Panc1 (cell line): ENCODE measurements around the gene CRYZ. TPM values are rescaled to one million over a fixed set of nuclear protein-coding genes. Genes with fewer than 3 reads are reported as not detected.

Experiments used
- ATAC-seq: fragments of 200-7000 bp; cut with Tn5 transposase; 2 replicates; pipeline ENCODE4 v1.9.1; 2020; ENCODE audit warnings: mild to moderate bottlenecking, moderate library complexity
- BruUV-seq: library from RNA; stranded (reverse); fragments of 400-500 nt; replicated peaks from 2 replicates; lab custom pipeline; 2021; lab: Mats Ljungman, UMichigan
- CTCF ChIA-PET: fragments of 300-600 bp; sonication (Branson Sonifier 250); formaldehyde crosslinking; loops from one replicate; lab custom pipeline; 2022; ENCODE audit warnings: antibody characterized with exemption; lab: Charles Lee
- POLR2A ChIA-PET: fragments of 300-600 bp; sonication (Branson Sonifier 250); formaldehyde crosslinking; loops from one replicate; lab custom pipeline; 2022; ENCODE audit warnings: antibody characterized with exemption; lab: Charles Lee
- DNase-seq: peaks from one replicate; pipeline ENCODE4 v3.0.0-alpha.2; 2010; ENCODE audit warnings: low read depth, low spot score
- H3K27ac ChIP-seq: 2 replicates; pipeline ENCODE4 v1.5.1; 2011; ENCODE audit warnings: mild to moderate bottlenecking, low read length, inconsistent platforms
- H3K27me3 ChIP-seq: fragments of 200-500 bp; sonication (Bioruptor generic); 2 replicates; pipeline ENCODE4 v1.6.0; 2014; ENCODE audit warnings: low read length, inconsistent platforms; ENCODE audit not compliant: control insufficient read depth, insufficient read depth
- H3K36me3 ChIP-seq: fragments of 200-500 bp; sonication (Bioruptor generic); 2 replicates; pipeline ENCODE4 v1.5.1; 2014; ENCODE audit warnings: inconsistent platforms, mild to moderate bottlenecking, low read length, moderate library complexity; ENCODE audit not compliant: control insufficient read depth, insufficient read depth
- H3K4me1 ChIP-seq: 2 replicates; pipeline ENCODE4 v1.5.1; 2011; ENCODE audit warnings: inconsistent platforms, mild to moderate bottlenecking, low read length, moderate library complexity; ENCODE audit not compliant: control insufficient read depth, insufficient read depth
- H3K4me3 ChIP-seq, 2 experiments: 2 replicates each; pipeline ENCODE4 v1.5.1; 2011 to 2012; ENCODE audit warnings: low read depth in 2 of 2, low read length in 2 of 2, mild to moderate bottlenecking in 2 of 2, inconsistent platforms in 1 of 2, moderate library complexity in 1 of 2
- H3K9me3 ChIP-seq: fragments of 200-500 bp; sonication (Bioruptor generic); 2 replicates; pipeline ENCODE4 v1.5.1; 2014; ENCODE audit warnings: low read depth, mild to moderate bottlenecking, inconsistent platforms, low read length, moderate library complexity; ENCODE audit not compliant: control insufficient read depth, insufficient read depth
- POLR2AphosphoS5 ChIP-seq: IDR thresholded peaks from 2 replicates; pipeline ENCODE4 v1.6.1; 2012; ENCODE audit warnings: mild to moderate bottlenecking, low read depth, low read length, moderate library complexity
- SIN3A ChIP-seq: IDR thresholded peaks from 2 replicates; pipeline ENCODE4 v1.6.1; 2012; ENCODE audit warnings: low read depth, mild to moderate bottlenecking, low read length, moderate library complexity, borderline replicate concordance; ENCODE audit not compliant: insufficient read depth
- TCF7L2 ChIP-seq: IDR thresholded peaks from 2 replicates; pipeline ENCODE4 v1.6.1; 2011; ENCODE audit warnings: mild to moderate bottlenecking, low read depth, low read length, inconsistent platforms
- in situ Hi-C: cut with HindIII; loops from 2 replicates; pipeline ENCODE4 v1.10.0; 2016; ENCODE audit warnings: low sequenced_read_pairs, low pct_unique_long_range_greater_than_20kb
- intact Hi-C: fragments of 100-400 bp; cut with micrococcal nuclease; formaldehyde crosslinking; loops from one replicate; pipeline ENCODE4 v1.10.0; 2022; ENCODE audit not compliant: unreplicated experiment
- total RNA-seq: library from RNA; stranded (reverse); gene quantifications from one replicate; pipeline ENCODE4 v1.2.1, GENCODE V29; 2021; ENCODE audit not compliant: unreplicated experiment
- TF ChIP-seq, protein P1 (sequence below), 2 experiments: IDR thresholded peaks; 2 replicates each; pipeline ENCODE4 v1.6.1; 2011 to 2012; ENCODE audit warnings: low read depth in 2 of 2, control low read depth in 1 of 2, low read length in 1 of 2, mild to moderate bottlenecking in 1 of 2, moderate library complexity in 1 of 2; ENCODE audit not compliant: insufficient read depth in 1 of 2
- TF ChIP-seq, protein P2 (sequence below): fragments of 450-650 bp; IDR thresholded peaks from 2 replicates; pipeline ENCODE4 v1.5.1; 2017; ENCODE audit warnings: mild to moderate bottlenecking

Gene CRYZ
- total RNA-seq, 1 experiment from 2014 or later = 32.7 TPM

DNA sequence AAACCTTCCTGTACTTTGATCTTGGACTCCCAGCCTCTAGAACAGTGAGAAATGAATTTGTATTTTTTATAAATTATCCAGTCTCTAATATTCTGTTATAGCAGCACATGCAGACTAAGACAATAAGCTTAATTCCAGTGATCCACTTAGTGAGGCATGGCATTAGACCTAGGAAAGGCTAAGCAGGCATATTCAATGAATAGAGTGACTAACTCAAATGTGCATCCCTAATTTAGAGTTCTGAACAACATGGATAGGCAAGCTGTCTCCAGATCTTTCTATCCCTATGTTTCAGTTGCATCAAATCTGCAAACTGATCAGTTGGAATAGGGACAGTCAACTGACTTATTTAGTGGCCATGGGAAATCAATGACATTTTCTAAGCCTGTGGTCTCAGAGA lies 54.9 kb downstream of the CRYZ start:
- Histone ChIP-seq H3K36me3 (no peaks in the 10 kb centered on the region), H3K27me3 (no peaks in the 10 kb centered on the region), H3K4me1 (no peaks in the 10 kb centered on the region), H3K9me3 (no peaks in the 10 kb centered on the region), H3K27ac (no peak overlapping the region), H3K4me3 (no peak overlapping the region)
- no peak for ATAC-seq
- DNase-seq = no peak
- ChIA-PET CTCF (no interaction called here), POLR2A (no interaction called here)
- no TSS peak for BruUV-seq
- TF ChIP-seq, protein P1, sequence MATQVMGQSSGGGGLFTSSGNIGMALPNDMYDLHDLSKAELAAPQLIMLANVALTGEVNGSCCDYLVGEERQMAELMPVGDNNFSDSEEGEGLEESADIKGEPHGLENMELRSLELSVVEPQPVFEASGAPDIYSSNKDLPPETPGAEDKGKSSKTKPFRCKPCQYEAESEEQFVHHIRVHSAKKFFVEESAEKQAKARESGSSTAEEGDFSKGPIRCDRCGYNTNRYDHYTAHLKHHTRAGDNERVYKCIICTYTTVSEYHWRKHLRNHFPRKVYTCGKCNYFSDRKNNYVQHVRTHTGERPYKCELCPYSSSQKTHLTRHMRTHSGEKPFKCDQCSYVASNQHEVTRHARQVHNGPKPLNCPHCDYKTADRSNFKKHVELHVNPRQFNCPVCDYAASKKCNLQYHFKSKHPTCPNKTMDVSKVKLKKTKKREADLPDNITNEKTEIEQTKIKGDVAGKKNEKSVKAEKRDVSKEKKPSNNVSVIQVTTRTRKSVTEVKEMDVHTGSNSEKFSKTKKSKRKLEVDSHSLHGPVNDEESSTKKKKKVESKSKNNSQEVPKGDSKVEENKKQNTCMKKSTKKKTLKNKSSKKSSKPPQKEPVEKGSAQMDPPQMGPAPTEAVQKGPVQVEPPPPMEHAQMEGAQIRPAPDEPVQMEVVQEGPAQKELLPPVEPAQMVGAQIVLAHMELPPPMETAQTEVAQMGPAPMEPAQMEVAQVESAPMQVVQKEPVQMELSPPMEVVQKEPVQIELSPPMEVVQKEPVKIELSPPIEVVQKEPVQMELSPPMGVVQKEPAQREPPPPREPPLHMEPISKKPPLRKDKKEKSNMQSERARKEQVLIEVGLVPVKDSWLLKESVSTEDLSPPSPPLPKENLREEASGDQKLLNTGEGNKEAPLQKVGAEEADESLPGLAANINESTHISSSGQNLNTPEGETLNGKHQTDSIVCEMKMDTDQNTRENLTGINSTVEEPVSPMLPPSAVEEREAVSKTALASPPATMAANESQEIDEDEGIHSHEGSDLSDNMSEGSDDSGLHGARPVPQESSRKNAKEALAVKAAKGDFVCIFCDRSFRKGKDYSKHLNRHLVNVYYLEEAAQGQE (IDR thresholded peaks at IDR 0.05; ENCODE audit: insufficient read depth in 1 of 2, low read depth in 2 of 2, low read length in 1 of 2) = no peak
- TF ChIP-seq TCF7L2 (no peak), SIN3A (no peak), POLR2AphosphoS5 (no peak)
- TF ChIP-seq, protein P2, sequence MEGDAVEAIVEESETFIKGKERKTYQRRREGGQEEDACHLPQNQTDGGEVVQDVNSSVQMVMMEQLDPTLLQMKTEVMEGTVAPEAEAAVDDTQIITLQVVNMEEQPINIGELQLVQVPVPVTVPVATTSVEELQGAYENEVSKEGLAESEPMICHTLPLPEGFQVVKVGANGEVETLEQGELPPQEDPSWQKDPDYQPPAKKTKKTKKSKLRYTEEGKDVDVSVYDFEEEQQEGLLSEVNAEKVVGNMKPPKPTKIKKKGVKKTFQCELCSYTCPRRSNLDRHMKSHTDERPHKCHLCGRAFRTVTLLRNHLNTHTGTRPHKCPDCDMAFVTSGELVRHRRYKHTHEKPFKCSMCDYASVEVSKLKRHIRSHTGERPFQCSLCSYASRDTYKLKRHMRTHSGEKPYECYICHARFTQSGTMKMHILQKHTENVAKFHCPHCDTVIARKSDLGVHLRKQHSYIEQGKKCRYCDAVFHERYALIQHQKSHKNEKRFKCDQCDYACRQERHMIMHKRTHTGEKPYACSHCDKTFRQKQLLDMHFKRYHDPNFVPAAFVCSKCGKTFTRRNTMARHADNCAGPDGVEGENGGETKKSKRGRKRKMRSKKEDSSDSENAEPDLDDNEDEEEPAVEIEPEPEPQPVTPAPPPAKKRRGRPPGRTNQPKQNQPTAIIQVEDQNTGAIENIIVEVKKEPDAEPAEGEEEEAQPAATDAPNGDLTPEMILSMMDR = no peak
- in situ Hi-C loops (no loop called here), intact Hi-C loops (no loop called here)

DNA sequence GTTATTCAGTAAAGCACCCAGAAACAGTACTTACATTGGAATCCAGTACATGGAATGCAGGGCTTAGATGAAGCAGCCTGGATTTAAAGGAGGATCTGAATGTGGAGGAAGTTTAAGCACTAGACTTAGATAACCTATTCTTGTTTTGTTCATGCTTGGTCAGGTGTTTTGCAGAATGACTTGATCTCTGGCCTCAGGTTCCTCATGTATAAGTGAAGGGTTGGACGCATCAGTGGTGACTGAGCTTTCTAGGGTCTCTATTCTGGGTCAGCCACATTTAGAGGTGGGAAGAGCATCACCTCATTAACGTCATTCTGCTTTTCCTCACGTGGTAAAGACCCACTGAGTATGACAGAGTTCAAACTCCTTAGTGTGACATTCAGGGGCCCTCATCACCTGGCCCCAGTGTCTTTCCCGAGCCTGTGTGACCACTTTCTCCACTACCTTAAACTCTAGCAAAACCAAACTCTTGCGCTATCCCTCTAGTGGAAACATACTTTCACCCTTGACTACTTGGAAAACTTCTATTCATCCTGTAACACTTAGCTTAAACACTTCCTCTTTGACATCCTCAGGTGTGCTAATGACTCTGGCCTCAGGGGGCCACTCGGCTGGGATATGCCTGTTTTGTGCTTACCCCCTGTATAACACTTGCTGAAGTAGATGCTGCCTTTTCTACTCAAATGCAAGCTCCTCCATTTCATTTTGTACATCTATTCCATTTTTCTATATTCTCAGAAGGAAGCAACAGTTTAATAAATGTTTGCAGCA lies 58.4 kb downstream of the CRYZ start:
- ChIA-PET CTCF (no interaction called here), POLR2A (no interaction called here)
- in situ Hi-C loops = no loop called here
- no peak for ATAC-seq
- Histone ChIP-seq H3K27me3 (no peaks in the 10 kb centered on the region), H3K4me3 (no peak overlapping the region), H3K27ac (no peak overlapping the region), H3K4me1 (no peaks in the 10 kb centered on the region), H3K36me3 (no peaks in the 10 kb centered on the region), H3K9me3 (no peaks in the 10 kb centered on the region; the same call in 1 of the 2 replicates)
- TF ChIP-seq TCF7L2 (no peak), SIN3A (no peak), POLR2AphosphoS5 (no peak)
- TF ChIP-seq, protein P2 = no peak
- TF ChIP-seq, protein P1 (IDR thresholded peaks at IDR 0.05; ENCODE audit: insufficient read depth in 1 of 2, low read depth in 2 of 2, low read length in 1 of 2) = no peak
- no peak for DNase-seq
- BruUV-seq = no TSS peak
- intact Hi-C loops = no loop called here
